Transverse colon (tissue), 4 donors: Measurements from ENCODE around the gene TP53AIP1.

ENCODE experiments used
- EP300 ChIP-seq: sonication (generic); formaldehyde crosslinking; IDR thresholded peaks from one replicate; pipeline ENCODE4 v1.6.1; 2017; ENCODE audit warnings: antibody characterized with exemption, low read depth
- POLR2A ChIP-seq: fragments of 450-650 bp; IDR thresholded peaks from one replicate; pipeline ENCODE4 v1.6.1; 2016; ENCODE audit warnings: antibody characterized with exemption, mild to moderate bottlenecking, moderate library complexity
- POLR2AphosphoS5 ChIP-seq, 3 donors: sonication (generic); formaldehyde crosslinking; IDR thresholded peaks; one replicate each; pipeline ENCODE4 v1.6.1; 2016; ENCODE audit warnings: antibody characterized with exemption in 3 of 3
- TF ChIP-seq, protein P1 (sequence below), 5 experiments: fragments of 200-600 bp in 3 of 5; fragments of 450-650 bp in 2 of 5; sonication (generic) in 3 of 5; IDR thresholded peaks; 1 replicate in 2 of 5; 2 replicates in 3 of 5; pipeline ENCODE4 v1.5.1; 2016 to 2017; ENCODE audit warnings: antibody characterized with exemption in 5 of 5, inconsistent platforms in 3 of 5, mild to moderate bottlenecking in 2 of 5, moderate library complexity in 1 of 5

DNA sequence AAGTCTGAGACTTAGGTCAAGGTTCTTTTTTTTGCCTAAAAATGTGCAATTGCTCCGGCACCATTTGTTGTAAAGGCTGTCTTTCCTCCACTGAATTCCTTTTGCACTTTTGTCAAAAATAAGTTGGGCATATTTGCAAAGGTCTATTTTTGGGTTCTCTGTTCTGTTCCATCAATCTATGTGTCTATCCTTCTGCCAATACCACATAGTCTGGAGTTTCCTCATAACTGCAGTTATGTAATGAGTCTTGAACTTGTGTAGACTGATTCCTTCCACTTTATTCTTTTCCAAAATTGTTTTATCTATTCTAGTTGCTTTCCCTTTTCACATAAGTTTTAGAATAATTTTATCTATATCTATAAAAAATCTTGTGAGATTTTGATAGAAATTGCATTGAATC, 44.8 kb downstream of the TP53AIP1 start:
- TF ChIP-seq, protein P1, sequence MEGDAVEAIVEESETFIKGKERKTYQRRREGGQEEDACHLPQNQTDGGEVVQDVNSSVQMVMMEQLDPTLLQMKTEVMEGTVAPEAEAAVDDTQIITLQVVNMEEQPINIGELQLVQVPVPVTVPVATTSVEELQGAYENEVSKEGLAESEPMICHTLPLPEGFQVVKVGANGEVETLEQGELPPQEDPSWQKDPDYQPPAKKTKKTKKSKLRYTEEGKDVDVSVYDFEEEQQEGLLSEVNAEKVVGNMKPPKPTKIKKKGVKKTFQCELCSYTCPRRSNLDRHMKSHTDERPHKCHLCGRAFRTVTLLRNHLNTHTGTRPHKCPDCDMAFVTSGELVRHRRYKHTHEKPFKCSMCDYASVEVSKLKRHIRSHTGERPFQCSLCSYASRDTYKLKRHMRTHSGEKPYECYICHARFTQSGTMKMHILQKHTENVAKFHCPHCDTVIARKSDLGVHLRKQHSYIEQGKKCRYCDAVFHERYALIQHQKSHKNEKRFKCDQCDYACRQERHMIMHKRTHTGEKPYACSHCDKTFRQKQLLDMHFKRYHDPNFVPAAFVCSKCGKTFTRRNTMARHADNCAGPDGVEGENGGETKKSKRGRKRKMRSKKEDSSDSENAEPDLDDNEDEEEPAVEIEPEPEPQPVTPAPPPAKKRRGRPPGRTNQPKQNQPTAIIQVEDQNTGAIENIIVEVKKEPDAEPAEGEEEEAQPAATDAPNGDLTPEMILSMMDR (IDR thresholded peaks at IDR 0.05), result no peak
- TF ChIP-seq POLR2A (no peak), POLR2AphosphoS5 (IDR thresholded peaks at IDR 0.05) (no peak), EP300 (no peak)
